MM.1S (cell line): ENCODE data around the gene FOXN3.

ENCODE experiments used
- CTCF ChIP-seq: fragments of 300-600 bp; sonication (generic); IDR thresholded peaks from 2 replicates; pipeline ENCODE4 v1.5.1; 2016; ENCODE audit warnings: antibody characterized with exemption, low read length, mixed read lengths
- EZH2phosphoT487 ChIP-seq: fragments of 300-600 bp; sonication (generic); IDR thresholded peaks from 2 replicates; pipeline ENCODE4 v1.6.1; 2018; ENCODE audit warnings: antibody characterized with exemption, low read length

GRCh38 chr14:89319687-89320086, 97.3 kb downstream of the FOXN3 start:
- TF ChIP-seq CTCF (no peak), EZH2phosphoT487 (no peak)
